AG09319 (cell line): Measurements from ENCODE around the gene DGKI.

Experiments used
- DNase-seq: peaks from one replicate; pipeline ENCODE4 v3.0.0-alpha.2; 2010; ENCODE audit warnings: low read depth; ENCODE audit errors: extremely low read depth
- CTCF ChIP-seq: IDR thresholded peaks from 2 replicates; pipeline ENCODE4 v1.5.1; 2011; ENCODE audit warnings: low read depth, mild to moderate bottlenecking, inconsistent platforms, low read length, moderate library complexity

DGKI gene

GRCh38 chr7:137847568-137848050, 835 bp upstream of the DGKI start:
- no peak for TF ChIP-seq CTCF
- no peak for DNase-seq

GRCh38 chr7:137846549-137846826, 286 bp downstream of the DGKI start:
- TF ChIP-seq CTCF, result no peak

GRCh38 chr7:137844677-137845425, 1.9 kb downstream of the DGKI start:
- DNase-seq, result no peak
- no peak for TF ChIP-seq CTCF

More at GRCh38 chr7:137846549-137846826, 286 bp downstream of the DGKI start:
- no peak for DNase-seq

- TF ChIP-seq CTCF, result no peak
- DNase-seq, result no peak
Measured at GRCh38 chr7:137839903-137840779, 6.6 kb downstream of the DGKI start.

- no peak for TF ChIP-seq CTCF
Measured at GRCh38 chr7:137838706-137839315, 8.0 kb downstream of the DGKI start.

GRCh38 chr7:137836541-137836940, 10.2 kb downstream of the DGKI start:
- no peak for TF ChIP-seq CTCF
- DNase-seq, result no peak

More at GRCh38 chr7:137838706-137839315, 8.0 kb downstream of the DGKI start:
- no peak for DNase-seq

- no peak for DNase-seq
Measured at GRCh38 chr7:137836113-137836509, 10.7 kb downstream of the DGKI start.

More at GRCh38 chr7:137836113-137836509, 10.7 kb downstream of the DGKI start:
- no peak for TF ChIP-seq CTCF
